Ascending aorta (tissue), 2 donors: ENCODE data around the gene PSME2. TPM values are rescaled to one million over a fixed set of nuclear protein-coding genes. Genes with fewer than 3 reads are reported as not detected.

Experiments used
- DNase-seq, 2 donors: peaks; one replicate each; pipeline ENCODE4 v3.0.0-alpha.2; 2019; ENCODE audit warnings: low spot score in 2 of 2
- H3K27ac ChIP-seq, 2 donors: fragments of 200-600 bp; sonication (generic); one replicate each; pipeline ENCODE4 v1.5.1; 2016 to 2017; ENCODE audit warnings: mild to moderate bottlenecking in 1 of 2
- H3K27me3 ChIP-seq: fragments of 200-600 bp; sonication (generic); one replicate; pipeline ENCODE4 v1.5.1; 2017
- H3K36me3 ChIP-seq, 2 donors: fragments of 200-600 bp; sonication (generic); one replicate each; pipeline ENCODE4 v1.5.1; 2016
- H3K4me1 ChIP-seq, 2 donors: fragments of 200-600 bp; sonication (generic); one replicate each; pipeline ENCODE4 v1.5.1; 2016 to 2017; ENCODE audit warnings: mild to moderate bottlenecking in 1 of 2
- H3K4me3 ChIP-seq, 2 donors: fragments of 200-600 bp; sonication (generic); one replicate each; pipeline ENCODE4 v1.5.1; 2016 to 2017; ENCODE audit warnings: mild to moderate bottlenecking in 1 of 2
- H3K9me3 ChIP-seq, 2 donors: fragments of 200-600 bp; sonication (generic); one replicate each; pipeline ENCODE4 v1.5.1; 2016
- CTCF ChIP-seq, 3 experiments: fragments of 200-600 bp in 2 of 3; fragments of 450-650 bp in 1 of 3; sonication (generic) in 2 of 3; IDR thresholded peaks; one replicate each; pipeline ENCODE4 v1.5.1; 2016 to 2019; ENCODE audit warnings: antibody characterized with exemption in 3 of 3, mild to moderate bottlenecking in 1 of 3, moderate library complexity in 1 of 3
- intact Hi-C: fragments of 100-400 bp; cut with DNase I; formaldehyde crosslinking; loops from one replicate; pipeline ENCODE4 v1.15.1; 2023
- total RNA-seq: library from RNA; depleted of rRNA; stranded (reverse); fragments of >200 nt; gene quantifications from one replicate; pipeline ENCODE4 v1.1.0, GENCODE V29; 2016

PSME2 gene
- total RNA-seq, 1 donor from 2014 or later, result 100 TPM

GRCh38 chr14:24182110-24182882 is 35.9 kb upstream of the PSME2 start:
- Histone ChIP-seq H3K27me3 (no peaks in the 10 kb centered on the region), H3K4me1 (no peaks in the 10 kb centered on the region), H3K4me3 (no peak overlapping the region), H3K36me3 (peaks cover 46 to 84% of the 10 kb centered on the region in 2 donors), H3K9me3 (no peaks in the 10 kb centered on the region), H3K27ac (no peak overlapping the region)
- no peak for DNase-seq
- TF ChIP-seq CTCF (IDR thresholded peaks at IDR 0.05), result no peak
- intact Hi-C loops, result no loop called here

GRCh38 chr14:24181371-24182077 is 35.1 kb upstream of the PSME2 start:
- H3K4me3 ChIP-seq, result no peak overlapping the region
- peaks cover 46 to 89% of the 10 kb centered on the region in 2 donors for H3K36me3 ChIP-seq
- no peak overlapping the region for H3K27ac ChIP-seq
- intact Hi-C loops, result no loop called here
- no peak for TF ChIP-seq CTCF (IDR thresholded peaks at IDR 0.05)
- no peaks in the 10 kb centered on the region for H3K9me3 ChIP-seq
- H3K4me1 ChIP-seq, result no peaks in the 10 kb centered on the region
- DNase-seq, result no peak
- no peaks in the 10 kb centered on the region for H3K27me3 ChIP-seq

- peak overlapping the region; percentile 58 to 63 for H3K27ac ChIP-seq
- H3K27me3 ChIP-seq, result no peaks in the 10 kb centered on the region
- no peaks in the 10 kb centered on the region for H3K4me1 ChIP-seq
- no peak overlapping the region for H3K4me3 ChIP-seq
- H3K36me3 ChIP-seq, result peaks cover 41 to 76% of the 10 kb centered on the region in 2 donors
- no peak for TF ChIP-seq CTCF (IDR thresholded peaks at IDR 0.05)
- no peak for DNase-seq
- no peaks in the 10 kb centered on the region for H3K9me3 ChIP-seq
- intact Hi-C loops, result no loop called here
Measured at GRCh38 chr14:24179961-24180796, 33.8 kb upstream of the PSME2 start.

GRCh38 chr14:24179294-24179960 is 33.0 kb upstream of the PSME2 start:
- no peaks in the 10 kb centered on the region for H3K4me1 ChIP-seq
- no peak for TF ChIP-seq CTCF (IDR thresholded peaks at IDR 0.05)
- peaks cover 40 to 68% of the 10 kb centered on the region in 2 donors for H3K36me3 ChIP-seq
- no peaks in the 10 kb centered on the region for H3K9me3 ChIP-seq
- intact Hi-C loops, result no loop called here
- no peaks in the 10 kb centered on the region for H3K27me3 ChIP-seq
- DNase-seq, result no peak
- H3K27ac ChIP-seq, result peak overlapping the region; percentile 58 to 63
- no peak overlapping the region for H3K4me3 ChIP-seq
